CD1c-positive myeloid dendritic cell (primary cell): ENCODE measurements around the gene SPATA17.

ENCODE experiments used
- DNase-seq: peaks from one replicate; pipeline ENCODE4 v3.0.0-alpha.2; 2016; ENCODE audit errors: extremely low spot score

Gene SPATA17

DNA sequence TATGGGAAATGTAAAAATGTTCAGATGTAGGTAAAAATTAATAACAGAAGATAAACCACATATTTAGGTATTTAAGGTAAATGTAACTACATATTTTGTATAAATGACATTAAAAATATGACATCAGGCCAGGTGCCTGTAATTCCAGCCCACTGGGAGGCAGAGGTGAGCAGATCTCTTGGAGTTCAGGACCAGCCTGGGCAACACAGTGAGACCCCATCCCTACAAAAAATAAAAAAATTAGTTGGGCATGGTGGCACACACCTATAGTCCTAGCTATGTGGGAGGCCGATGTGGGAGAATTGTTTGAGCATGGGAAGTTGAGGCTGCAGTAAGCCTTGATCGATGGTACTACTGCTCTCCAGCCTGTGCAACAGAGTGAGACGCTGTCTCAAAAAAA, 216.5 kb downstream of the SPATA17 start:
- DNase-seq: no peak

DNA sequence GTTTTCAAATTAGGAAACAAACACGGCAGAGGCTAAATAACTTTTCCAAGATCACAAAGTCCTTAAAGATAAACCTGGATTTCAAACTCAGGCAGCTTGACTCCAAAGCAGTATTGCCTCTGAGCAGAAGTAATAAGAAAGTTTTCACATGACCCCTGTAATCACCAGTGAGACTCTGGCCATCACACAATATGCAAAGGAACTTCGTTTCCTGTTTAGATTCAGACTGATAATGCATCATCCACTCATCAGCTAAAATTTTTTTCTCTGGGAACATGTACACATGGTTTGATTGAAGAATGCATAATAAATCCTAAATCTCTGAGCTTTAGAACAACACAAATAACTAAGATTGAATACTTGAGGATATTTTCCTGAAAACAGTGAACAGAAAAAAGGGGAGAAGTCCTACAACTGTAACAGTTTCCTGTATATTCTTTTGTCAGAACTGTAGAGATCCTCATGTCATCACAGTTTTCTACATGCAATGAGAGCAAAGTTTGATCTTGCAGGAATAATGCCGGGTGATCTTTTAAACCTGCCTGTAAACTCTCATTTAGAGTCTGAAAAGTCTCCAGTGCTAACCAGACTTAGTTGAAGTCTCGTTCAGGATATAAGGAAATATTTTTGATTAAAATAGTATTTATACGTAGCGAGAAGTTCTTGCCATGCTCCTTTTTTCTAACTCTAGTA, 225.3 kb downstream of the SPATA17 start:
- DNase-seq: no peak

DNA sequence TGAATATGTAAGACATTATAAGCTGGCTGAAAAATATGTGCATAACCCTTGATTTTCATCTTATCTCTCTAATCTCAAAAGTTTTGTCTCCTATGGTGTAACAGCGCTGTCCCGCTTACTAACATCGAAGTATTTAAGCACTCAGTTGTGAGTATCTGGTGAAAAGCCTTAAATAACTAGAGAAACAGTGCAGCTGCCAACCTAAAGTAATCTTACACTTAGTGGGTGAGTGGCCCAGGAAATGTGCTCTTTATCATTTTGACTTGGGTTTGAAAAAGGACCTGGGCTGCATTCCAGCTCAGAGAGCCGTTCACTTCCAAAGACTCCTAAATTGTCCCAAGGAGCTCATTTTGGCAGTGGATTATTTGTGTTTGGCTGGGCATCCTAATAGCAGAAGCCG, 225.9 kb downstream of the SPATA17 start:
- no peak for DNase-seq

DNA sequence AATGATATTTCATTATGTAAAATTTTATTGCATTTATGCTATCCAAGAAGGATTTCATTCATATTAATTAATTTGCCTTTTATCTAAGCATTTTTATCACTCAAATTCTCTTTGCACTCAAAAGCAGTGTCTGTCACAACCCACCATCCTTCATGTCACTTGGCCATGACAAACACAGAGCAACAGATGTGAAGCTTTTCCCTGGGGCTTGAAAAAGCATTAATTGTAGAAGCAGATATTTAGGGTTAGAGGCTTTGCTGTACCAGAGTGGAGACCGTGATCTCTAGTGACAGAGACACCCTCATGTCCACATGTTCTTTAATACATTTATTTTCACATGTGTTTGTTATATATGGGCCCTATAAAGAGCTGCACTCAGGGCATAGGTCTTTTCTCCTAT, 230.5 kb downstream of the SPATA17 start:
- no peak for DNase-seq

DNA sequence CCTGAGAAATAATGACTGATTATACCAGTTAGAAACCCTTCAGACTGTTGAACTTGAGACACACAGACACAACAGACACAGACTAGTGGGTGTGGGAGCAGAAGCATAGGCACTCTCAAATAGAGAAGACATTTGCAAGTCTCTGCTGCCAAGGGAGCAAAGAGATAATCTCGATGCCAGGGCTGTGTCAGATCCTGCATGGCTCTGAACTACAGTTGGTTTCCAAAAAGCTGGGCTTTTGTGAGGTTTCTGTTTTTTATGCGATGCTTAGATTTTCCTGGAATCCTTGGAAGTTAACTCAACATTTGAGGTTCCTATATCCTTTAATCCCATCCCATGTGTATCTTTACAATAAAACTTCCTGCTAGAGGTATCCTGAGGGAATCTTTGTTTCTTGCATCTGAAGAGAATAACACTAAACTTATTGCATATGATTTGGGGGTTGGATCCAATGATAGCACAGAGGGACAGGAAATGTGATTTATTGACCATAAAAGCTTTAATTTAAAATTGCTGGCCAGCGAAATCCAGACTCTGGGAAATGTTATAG, 236.4 kb downstream of the SPATA17 start:
- no peak for DNase-seq

DNA sequence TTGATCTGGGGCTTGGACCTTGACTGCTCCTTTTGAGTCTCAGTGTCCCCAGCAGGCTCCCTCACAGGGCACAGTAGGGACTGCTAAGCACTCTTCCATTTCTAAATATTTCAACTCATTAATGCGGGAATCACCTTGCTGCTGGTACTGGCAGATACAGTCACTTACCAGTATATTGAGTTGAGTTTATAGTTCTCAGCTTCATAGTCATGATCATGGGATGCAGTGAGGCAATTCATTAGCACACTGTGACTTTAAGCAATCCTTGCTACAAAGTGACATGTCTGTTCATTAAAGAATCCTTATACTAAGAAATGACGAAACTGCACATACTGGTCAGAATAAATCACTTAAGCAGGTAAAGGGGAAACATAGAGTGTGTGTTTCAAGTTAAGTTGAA, 240.8 kb downstream of the SPATA17 start:
- DNase-seq: no peak

DNA sequence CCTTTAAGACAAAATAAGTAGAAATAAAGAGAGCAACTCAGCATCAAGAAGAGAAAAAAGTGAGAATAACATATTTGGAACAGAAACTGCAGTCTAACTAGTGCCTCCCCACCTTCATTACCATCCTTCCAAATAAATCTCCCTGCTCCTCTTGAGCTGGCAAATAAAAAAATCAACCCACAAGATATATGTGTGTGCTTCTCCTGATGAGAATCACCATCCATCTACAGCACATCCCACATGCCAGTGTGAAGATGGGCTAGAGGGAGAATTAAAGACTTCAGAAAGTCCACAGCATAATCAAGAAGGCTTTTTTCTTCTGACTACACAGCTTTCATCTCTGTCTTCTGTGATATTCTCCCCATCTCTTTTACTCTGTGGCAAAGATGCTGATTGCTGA, 244.1 kb downstream of the SPATA17 start:
- DNase-seq: no peak

DNA sequence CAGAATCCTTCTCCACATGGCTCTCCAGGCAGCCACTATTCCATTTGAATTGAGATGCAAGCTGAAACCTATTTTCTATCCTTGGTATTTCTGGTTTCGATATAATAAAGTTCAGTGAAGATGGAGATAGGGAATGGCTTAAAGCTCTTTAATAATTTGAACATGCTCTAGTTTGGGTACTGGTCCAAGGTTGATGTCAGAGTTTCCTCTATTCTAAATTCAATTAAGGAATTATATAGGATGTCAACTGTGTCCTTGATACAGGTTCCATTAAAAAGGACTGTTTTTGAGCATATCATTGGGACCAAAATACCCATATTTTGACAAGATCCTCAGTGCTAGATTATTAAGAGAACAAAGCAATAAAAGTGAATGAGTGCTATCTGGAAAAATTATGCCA, 245.3 kb downstream of the SPATA17 start:
- DNase-seq: no peak

DNA sequence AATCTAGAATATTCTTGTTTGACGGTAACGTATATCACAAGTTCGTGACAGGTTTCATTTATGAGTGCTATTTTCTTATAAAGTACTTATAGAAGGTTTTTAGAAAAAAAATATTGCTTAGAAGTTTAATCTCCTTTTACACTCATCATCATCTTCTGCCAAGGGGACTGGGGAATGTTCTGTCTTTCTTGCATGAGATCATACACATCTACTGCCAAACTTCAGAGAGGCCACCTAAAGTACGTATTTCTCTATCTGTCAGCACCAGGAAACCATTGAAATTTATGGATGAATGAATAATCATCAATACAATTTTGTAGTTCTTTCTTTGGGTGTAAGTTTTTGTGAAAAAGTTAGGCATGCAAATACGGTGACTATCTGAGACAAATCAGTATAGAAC, 245.8 kb downstream of the SPATA17 start:
- DNase-seq: no peak

DNA sequence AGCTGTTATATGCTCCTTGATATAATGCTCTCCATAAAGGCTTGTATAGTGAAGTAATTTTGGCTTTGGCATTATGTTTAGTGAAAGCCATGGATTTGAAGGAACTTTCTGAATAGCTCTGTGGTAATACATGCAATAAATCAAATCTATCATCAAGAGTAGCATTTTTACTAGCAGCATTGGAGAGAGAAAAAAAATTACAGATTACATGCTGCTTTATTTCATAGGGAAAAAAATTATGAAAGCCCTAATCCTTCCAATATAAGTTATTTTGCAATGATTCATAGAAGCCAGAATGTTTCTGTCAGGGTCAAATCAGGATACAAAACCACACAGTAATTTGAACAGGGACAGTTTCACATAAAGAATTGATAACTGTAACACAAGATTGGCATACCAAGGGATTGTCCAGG, 250.0 kb downstream of the SPATA17 start:
- DNase-seq: no peak

DNA sequence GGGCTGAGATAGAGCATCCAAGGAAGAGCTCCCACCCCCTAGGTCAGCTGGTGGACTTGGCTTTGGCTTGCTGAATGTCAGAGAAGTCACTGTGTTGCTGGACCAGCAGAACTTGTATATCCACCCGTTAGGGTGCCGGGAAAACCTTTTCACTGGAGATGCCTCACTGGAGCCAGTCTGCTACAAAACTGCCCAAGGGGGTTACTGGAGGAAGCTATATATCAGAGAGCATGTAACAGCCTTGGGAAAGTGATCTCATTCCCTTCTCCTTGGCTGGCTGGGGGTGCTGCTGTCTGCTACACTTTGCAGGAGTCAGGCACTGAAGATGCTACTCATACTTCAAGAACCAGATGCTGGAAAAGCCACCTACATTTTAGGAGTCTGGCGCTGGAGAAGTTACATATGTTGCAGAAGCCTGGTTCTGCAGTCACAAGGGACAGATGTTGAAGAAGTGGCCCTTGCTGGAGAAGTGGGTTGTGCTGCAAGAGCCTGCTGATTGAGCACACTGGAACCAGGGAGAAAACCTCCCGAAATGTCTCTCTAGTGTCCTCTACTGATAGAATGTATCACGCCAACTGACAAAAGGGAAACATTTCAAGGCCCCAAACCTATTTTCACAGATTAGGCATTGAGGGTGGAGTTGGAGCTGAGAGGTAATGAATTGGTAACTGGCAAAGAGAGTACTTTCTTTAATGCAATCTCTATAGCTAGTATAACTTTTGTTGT, 250.6 kb downstream of the SPATA17 start:
- no peak for DNase-seq

DNA sequence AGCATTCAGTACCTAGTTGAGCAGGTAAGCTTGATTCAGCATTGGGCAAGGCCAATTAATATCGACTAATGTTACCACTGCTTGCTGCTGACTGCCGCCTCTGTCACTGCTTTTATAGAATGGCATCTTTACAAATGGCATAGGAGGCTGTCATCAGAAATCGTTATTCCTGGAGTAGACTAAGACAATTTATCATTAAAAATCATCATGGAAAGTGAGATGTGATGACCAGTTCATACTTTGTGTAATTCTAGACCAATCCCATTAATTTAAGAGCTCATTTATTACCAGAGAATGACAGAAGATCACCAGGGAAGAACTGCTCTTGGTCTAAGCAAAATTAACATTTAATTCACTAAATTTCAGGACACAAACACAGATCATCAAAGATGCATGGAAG, 254.0 kb downstream of the SPATA17 start:
- DNase-seq: no peak

DNA sequence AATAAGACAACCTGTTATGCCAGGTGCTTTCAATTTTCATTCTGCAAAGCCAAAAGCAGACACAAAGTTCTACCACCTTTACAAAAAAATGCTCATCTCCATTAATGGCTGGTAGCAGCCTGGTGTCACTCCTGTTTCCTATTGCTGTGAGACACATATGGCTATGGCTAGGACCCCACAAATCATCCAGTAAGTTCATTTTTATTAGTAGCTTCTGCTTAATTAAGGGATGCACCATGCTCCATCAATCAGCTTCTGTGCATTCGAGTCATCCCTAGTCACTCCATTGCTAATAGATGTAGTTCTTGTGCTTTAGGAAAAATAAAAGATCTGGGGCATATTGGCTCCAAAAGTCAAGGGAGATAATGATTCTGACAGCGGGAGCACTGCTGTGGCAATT, 257.2 kb downstream of the SPATA17 start:
- DNase-seq: no peak

DNA sequence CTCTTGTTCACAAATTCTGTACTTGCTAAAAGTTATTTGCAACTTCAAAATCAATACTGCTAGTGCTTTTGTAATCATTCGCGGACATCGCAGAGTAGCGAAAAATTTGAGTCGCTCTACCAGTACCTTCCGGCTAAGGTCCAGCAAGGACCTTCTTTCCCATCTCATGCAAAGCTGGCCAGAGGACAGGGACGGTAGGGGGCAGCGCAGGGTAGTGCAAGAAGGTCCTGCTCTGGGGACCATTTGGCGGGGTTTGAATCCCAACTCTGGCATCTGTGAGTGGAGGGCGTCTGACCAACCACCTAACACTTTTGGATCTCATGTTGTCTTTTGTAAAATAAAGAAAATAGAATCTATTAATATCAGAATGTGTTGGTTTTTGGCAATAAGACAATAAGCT, 258.3 kb downstream of the SPATA17 start:
- DNase-seq: no peak

DNA sequence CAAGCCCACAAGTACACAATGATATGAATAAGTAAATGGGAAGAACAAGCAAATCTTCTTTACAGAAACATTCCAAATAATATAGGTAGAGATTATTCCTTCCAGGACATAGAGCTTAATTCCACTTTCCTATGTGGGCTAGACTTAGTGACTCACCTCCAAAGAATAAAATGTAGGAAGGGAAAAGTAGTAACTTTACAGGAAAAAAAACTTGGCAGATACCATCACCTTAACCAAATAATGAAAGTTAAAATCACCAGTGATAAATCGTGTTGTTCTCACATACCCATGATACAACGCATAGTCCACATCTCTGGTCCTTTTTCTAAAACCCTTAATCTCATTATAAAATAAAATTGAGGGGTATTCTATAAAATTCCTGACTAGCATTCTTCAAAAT, 260.8 kb downstream of the SPATA17 start:
- no peak for DNase-seq

DNA sequence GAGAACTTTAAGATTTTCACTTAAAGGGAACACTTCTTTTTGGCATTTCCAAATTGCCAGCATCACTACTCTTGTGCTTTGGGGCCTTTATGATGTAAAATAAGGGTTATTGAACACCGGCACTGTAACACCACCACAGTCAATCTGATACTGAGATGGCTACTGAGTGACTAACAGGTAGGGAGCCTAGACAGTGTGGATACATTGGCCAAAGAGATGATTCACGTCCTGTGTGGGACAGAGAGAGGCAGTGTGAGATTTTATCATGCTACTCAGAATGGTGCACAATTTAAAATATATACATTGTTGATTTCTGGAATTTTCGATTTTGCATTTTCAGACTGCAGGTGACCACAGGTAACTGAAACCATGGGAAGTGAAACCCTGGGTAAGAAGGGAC, 261.6 kb downstream of the SPATA17 start:
- no peak for DNase-seq

DNA sequence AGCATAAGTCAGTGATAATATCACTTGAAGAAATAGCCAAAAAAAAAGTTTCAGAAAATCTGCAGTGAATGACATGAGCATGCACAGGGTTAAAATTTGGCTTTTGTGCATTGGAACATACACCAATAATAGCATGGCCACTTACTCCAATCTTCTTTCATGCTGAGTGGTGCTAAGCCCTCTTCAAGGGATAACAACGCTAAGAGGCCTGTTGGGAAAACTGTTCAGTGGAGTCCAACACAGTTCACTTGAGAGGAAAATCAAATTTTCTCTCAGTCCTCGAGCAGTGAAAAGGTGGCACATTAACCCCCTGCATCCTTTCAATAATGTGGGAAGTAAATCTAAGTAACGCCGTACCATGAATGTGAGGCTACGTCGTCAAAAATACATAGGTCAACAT, 264.7 kb downstream of the SPATA17 start:
- DNase-seq: no peak

DNA sequence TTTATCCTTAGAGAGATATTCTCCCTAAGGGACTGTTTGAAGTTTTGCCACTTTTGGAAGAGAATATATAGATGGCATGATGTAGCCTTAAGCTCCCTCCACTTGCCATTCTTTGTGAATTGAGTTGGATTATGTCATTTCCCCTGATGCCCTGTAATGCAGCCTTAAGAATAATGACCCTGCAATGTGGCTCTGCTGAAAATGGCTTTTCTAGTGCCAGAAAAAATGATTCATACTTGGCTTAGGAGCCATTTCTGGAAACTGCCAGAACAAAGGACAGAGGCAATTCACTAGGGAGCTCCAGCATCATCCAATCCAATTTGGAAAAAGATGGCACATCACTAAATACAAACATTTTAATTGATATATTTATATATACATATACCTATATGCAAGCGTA, 265.3 kb downstream of the SPATA17 start:
- DNase-seq: no peak

DNA sequence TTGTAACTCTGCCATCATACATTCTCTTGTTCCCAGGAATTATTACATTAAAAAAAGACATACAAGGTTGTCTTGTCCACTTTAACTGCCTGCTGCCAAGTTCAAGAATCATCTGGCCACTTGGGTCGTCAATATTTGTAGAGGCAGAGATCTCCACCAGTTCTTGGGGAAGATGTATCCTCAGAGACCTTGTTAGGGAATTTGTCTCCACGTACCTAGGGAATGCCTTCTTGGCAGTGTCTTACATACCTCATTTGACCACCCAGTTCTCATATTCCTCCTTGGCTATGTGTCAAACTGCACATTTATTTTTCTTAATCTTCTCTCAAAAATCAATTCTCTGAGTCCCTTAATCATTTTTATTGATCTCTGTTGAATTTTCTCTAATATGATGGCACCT, 266.0 kb downstream of the SPATA17 start:
- no peak for DNase-seq

DNA sequence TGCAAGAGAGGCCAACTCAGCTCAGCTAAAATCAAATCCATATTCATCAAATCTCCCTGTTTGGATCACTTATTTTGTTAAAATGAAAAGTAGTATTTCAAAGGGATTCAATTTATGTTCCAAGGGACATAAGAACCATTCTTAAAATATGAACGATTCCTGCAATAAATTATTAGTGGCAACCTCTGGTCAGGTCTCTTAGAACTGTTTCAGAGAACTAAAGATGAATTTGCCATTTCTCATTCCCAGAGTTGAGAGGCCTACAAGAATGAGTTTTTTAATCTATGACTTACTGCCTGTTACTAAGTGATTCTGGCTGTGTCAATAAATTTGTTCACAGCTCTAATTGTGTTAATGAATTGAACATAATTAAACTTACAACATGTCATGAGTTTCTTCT, 268.5 kb downstream of the SPATA17 start:
- DNase-seq: no peak

DNA sequence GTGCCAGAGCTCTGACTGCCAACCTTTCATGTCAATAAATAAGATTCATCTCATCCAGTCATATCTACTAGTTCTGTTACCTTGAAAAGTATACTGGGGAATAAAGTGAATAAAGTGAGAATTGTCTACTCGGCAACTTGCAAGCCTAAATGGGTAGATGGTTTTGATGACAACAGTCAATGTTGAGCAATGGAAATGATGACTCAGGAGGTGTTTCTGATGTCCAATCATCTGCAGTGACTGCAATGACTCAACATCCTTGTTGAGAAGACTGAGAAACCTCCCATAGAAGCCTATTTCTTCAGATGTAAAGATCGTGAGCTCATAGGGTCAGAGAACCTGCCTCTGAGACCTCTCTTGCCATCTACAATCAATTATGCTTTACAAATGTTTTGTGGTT, 276.4 kb downstream of the SPATA17 start:
- no peak for DNase-seq

DNA sequence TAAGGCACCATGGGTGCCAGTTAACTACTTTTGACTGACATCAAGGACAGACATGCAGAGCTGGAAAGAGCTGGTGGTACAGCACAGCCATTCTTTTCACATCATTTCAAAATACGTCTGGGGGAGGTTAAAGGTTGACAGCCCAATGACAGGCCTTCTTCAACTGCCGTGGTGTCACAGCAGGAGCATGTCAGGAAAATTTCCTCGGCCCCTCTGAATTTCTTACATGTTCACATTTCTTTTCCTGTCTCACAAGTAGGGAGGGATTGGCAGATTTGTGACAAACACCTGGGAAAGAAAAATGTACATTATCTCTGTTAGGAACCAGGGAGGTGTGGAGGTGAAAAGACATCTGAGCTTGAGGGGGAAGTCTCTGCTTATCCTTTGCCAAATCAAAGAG, 279.1 kb downstream of the SPATA17 start:
- DNase-seq: no peak

DNA sequence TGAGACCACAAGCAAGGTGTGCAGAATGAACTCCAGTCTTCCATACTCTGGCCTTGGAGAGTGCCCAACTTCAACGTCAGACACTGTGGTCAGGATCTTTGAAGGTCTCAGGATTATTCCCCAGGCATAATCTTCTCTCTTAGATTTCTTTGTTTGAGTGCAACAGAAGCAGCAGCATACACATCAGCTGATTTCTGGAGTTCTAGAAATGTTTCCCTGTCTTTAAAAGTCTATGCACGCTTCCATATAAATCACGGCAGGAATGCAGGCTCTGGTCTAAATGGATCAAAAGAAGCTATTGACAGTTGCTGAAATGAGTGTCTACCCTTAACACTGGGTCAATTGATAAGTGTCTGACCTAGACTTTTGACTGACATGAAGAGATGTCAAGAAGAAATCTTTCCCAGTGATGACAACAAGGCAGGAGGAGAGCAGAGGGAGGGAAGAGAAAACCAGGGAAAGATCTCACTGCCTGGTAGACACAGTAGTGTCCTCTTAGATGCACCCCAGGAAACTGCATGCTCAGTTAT, 279.7 kb downstream of the SPATA17 start:
- no peak for DNase-seq
